Measurements from ENCODE around the gene CPAMD8. TPM values are rescaled to one million over a fixed set of nuclear protein-coding genes. Genes with fewer than 3 reads are reported as not detected.
A peak's percentile ranks its signal among the peaks of the same experiment; 100 is the strongest.

CPAMD8 gene
- polyA plus RNA-seq, 1 experiment = 0.38 TPM

DNA sequence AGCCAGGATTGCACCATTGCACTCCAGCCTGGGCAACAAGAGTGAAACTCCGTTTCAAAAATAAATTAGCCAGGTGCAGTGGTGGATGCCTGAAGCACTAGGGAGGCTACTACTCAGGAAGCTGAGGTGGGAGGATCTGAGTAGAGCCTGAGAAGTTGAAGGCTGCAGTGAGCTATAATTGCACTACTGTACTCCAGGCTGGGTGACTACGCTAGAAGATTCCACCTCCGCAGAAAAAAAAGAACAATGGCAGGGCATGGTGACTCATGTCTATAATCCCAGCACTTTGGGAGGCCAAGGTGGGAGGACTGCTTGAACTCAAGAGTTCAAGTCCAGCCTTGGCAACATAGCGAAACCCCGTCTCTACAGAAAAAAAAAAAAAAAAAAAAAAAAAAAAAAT, 28.1 kb upstream of the CPAMD8 start:
- Histone ChIP-seq H3K9me3 (ENCODE audit: control insufficient read depth, insufficient read depth, low read length) (peaks cover 15% of the 10 kb centered on the region), H3K27ac (ENCODE audit: low read depth, low read length) (no peak overlapping the region), H3K27me3 (ENCODE audit: control insufficient read depth, insufficient read depth, low read length) (no peaks in the 10 kb centered on the region), H3K4me3 (ENCODE audit: low read depth, low read length) (no peak overlapping the region)
- TF ChIP-seq, protein P1, sequence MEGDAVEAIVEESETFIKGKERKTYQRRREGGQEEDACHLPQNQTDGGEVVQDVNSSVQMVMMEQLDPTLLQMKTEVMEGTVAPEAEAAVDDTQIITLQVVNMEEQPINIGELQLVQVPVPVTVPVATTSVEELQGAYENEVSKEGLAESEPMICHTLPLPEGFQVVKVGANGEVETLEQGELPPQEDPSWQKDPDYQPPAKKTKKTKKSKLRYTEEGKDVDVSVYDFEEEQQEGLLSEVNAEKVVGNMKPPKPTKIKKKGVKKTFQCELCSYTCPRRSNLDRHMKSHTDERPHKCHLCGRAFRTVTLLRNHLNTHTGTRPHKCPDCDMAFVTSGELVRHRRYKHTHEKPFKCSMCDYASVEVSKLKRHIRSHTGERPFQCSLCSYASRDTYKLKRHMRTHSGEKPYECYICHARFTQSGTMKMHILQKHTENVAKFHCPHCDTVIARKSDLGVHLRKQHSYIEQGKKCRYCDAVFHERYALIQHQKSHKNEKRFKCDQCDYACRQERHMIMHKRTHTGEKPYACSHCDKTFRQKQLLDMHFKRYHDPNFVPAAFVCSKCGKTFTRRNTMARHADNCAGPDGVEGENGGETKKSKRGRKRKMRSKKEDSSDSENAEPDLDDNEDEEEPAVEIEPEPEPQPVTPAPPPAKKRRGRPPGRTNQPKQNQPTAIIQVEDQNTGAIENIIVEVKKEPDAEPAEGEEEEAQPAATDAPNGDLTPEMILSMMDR (IDR thresholded peaks at IDR 0.05; ENCODE audit: low read depth, low read length) = no peak
- ChIA-PET CTCF (interaction anchor here (1.2 to 5.5 kb wide), 2 partner anchors 12 to 284 kb away, joined by 3 to 66 read pairs; no protein-coding TSS in a partner anchor), POLR2A (interaction anchor here (1.1 kb wide), 1 partner anchor 340 kb away, joined by 5 read pairs; no protein-coding TSS in a partner anchor)
- no peak for DNase-seq (ENCODE audit: low read depth, low spot score)

DNA sequence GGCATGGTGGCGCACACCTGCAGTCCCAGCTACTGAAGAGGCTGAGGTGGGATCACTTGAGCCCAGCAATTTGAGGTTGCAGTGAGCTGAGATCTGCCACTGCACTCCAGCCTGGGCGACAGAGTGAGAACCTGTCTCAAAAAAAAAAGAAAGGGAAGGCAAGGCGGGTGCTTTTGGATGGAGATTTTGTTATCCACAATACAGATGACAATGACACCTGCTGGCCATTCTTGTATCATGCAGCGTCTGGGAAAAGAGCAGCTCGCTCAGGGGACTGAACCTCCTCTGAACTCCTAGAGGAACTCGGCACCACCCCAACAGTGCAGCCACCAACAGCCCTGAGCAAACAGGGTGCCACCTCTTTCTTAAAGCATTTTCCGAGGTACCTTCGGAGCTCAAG, 25.8 kb upstream of the CPAMD8 start:
- H3K27ac ChIP-seq (ENCODE audit: low read depth, low read length) = no peak overlapping the region
- H3K27me3 ChIP-seq (ENCODE audit: control insufficient read depth, insufficient read depth, low read length) = no peaks in the 10 kb centered on the region
- TF ChIP-seq, protein P1 (IDR thresholded peaks at IDR 0.05; ENCODE audit: low read depth, low read length) = peak; percentile 74
- CTCF ChIA-PET = interaction anchor here (0.5 to 5.5 kb wide), 13 partner anchors 9 to 337 kb away, joined by 3 to 66 read pairs (median 4); no protein-coding TSS in a partner anchor
- no peaks in the 10 kb centered on the region for H3K9me3 ChIP-seq (ENCODE audit: control insufficient read depth, insufficient read depth, low read length)
- POLR2A ChIA-PET = no interaction called here
- DNase-seq (ENCODE audit: low read depth, low spot score) = no peak
- no peak overlapping the region for H3K4me3 ChIP-seq (ENCODE audit: low read depth, low read length)

DNA sequence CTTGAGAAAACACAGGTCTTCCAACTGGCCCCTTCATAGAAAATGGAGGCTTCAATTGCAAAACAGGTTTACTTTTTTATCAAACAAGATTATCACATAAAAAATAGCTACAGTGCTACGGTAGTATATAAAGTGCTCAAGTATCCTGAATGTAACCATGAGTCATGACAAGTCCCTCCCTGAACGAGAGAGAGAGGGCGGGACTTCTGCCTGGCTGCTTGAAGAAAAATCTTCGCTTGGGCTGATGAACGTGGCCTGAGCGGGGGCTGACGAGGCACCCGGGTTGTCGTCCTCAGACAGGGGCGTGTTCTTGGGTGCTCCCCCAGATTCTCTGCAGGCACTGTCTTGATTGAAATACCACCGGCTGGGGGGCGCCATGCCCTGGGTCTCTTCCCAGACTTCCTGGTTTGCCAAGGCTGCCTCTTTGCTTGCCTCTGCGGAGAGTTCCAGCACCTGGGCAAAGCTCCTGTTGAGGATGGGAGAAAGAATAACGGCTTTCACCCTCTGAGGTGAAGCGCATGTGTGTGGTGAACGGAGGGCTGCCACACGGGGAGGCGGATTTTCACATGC, 23.2 kb upstream of the CPAMD8 start:
- DNase-seq (ENCODE audit: low read depth, low spot score) = peak; percentile 41

DNA sequence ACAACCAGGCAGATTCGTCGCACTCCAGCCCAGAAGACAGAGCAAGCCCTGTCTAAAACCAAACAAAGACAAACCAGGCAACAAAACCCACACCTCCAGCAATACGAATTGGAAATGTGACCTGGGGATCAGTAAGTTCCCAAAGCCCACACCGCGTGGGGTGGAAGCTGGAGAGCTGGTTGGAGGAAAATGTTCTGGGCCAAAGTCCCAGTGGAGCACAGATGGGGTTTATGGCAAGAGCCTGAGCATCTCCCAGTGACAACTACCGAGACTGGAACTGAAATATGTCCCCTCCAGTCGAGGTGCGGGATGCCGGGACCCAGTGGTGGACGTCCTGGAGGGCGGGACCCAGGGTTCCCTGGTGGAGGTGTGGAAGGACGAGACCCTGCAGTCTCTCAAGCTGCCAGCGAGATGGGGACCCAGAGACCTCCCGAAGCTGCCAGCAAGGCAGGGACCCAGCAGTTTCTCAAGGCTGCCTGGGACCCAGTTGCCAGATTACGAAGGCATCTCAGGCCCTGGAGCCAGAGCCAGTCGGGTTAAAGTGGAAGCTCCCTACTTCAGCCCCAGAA, 22.4 kb upstream of the CPAMD8 start:
- DNase-seq (ENCODE audit: low read depth, low spot score) = no peak
- H3K4me3 ChIP-seq (ENCODE audit: low read depth, low read length) = no peak overlapping the region
- CTCF ChIA-PET = interaction anchor here (1.6 kb wide), 1 partner anchor 277 kb away, joined by 14 read pairs; no protein-coding TSS in a partner anchor
- no peaks in the 10 kb centered on the region for H3K9me3 ChIP-seq (ENCODE audit: control insufficient read depth, insufficient read depth, low read length)
- POLR2A ChIA-PET = interaction anchor here (0.5 kb wide), 1 partner anchor 377 kb away, joined by 3 read pairs; no protein-coding TSS in a partner anchor
- H3K27ac ChIP-seq (ENCODE audit: low read depth, low read length) = no peak overlapping the region
- H3K27me3 ChIP-seq (ENCODE audit: control insufficient read depth, insufficient read depth, low read length) = no peaks in the 10 kb centered on the region
- TF ChIP-seq, protein P1 (IDR thresholded peaks at IDR 0.05; ENCODE audit: low read depth, low read length) = no peak

More for the DNA sequence above, 23.2 kb upstream of the CPAMD8 start:
- Histone ChIP-seq H3K9me3 (ENCODE audit: control insufficient read depth, insufficient read depth, low read length) (no peaks in the 10 kb centered on the region), H3K27me3 (ENCODE audit: control insufficient read depth, insufficient read depth, low read length) (no peaks in the 10 kb centered on the region), H3K27ac (ENCODE audit: low read depth, low read length) (no peak overlapping the region), H3K4me3 (ENCODE audit: low read depth, low read length) (no peak overlapping the region)
- TF ChIP-seq, protein P1 (IDR thresholded peaks at IDR 0.05; ENCODE audit: low read depth, low read length) = no peak
- ChIA-PET POLR2A (interaction anchor here (0.5 kb wide), 1 partner anchor 378 kb away, joined by 3 read pairs; no protein-coding TSS in a partner anchor), CTCF (interaction anchor here (0.6 to 1.6 kb wide), 2 partner anchors 277 to 335 kb away, joined by 4 to 14 read pairs; no protein-coding TSS in a partner anchor)

DNA sequence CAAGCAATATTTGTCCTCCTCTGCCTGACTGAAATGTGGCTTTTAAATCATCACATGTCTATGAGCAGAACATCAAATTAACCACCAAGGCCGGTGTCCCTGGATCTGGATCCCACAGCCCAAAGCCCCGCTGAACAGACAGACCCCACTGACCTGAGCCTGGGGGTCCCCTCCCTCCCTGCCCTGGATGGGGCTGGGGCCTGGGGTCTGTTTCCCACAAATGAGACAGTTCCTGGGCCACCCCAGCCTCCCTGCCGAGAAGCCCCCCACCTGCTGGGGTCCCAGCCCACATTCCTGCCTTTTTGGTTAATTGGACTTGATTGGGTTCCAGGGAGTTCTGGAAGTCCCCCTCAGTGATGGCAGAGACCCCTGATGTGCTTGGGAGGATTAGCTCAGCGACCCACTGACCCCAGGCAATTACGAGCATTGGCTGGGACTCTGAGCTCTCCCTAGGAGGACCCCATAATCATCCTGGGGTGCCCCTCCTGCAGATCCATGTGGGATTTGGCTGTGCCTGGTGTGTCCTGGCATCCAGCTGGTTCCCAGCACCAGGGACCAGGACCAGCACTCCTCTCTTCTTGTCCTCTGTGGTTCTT, 19.4 kb upstream of the CPAMD8 start:
- CTCF ChIA-PET = no interaction called here
- Histone ChIP-seq H3K9me3 (ENCODE audit: control insufficient read depth, insufficient read depth, low read length) (no peaks in the 10 kb centered on the region), H3K27ac (ENCODE audit: low read depth, low read length) (no peak overlapping the region), H3K4me3 (ENCODE audit: low read depth, low read length) (no peak overlapping the region), H3K27me3 (ENCODE audit: control insufficient read depth, insufficient read depth, low read length) (peaks cover 6% of the 10 kb centered on the region)
- no peak for DNase-seq (ENCODE audit: low read depth, low spot score)
- POLR2A ChIA-PET = no interaction called here
- TF ChIP-seq, protein P1 (IDR thresholded peaks at IDR 0.05; ENCODE audit: low read depth, low read length) = no peak

All from AG04450 (cell line).